Prostate gland (tissue), 2 donors: ENCODE results near the gene KCNK16. TPM values are rescaled to one million over a fixed set of nuclear protein-coding genes. Genes with fewer than 3 reads are reported as not detected.
A peak's percentile ranks its signal among the peaks of the same experiment; 100 is the strongest.

Experiments
- DNase-seq: peaks from one replicate; pipeline ENCODE4 v3.0.0-alpha.2; 2019; ENCODE audit warnings: low spot score
- H3K27ac ChIP-seq, 2 donors: fragments of 200-600 bp; sonication (generic); 2 replicates each; pipeline ENCODE4 v1.5.1; 2017 to 2019
- H3K27me3 ChIP-seq: fragments of 200-600 bp; sonication (generic); replicated peaks from 2 replicates; pipeline ENCODE4 v1.5.1; 2019; ENCODE audit not compliant: insufficient read depth
- H3K36me3 ChIP-seq, 2 donors: fragments of 200-600 bp; sonication (generic); 1 replicate in 1 of 2; 2 replicates in 1 of 2; pipeline versions ENCODE4 v1.5.1 to v1.8.1; 2017 to 2019
- H3K4me1 ChIP-seq: fragments of 200-600 bp; sonication (generic); replicated peaks from 2 replicates; pipeline ENCODE4 v1.5.1; 2019
- H3K4me3 ChIP-seq, 2 donors: fragments of 200-600 bp; sonication (generic); 2 replicates each; pipeline ENCODE4 v1.5.1; 2017 to 2019
- H3K9me3 ChIP-seq: fragments of 200-600 bp; sonication (generic); 2 replicates; pipeline ENCODE4 v1.5.1; 2017
- CTCF ChIP-seq, 4 experiments: fragments of 200-600 bp in 2 of 4; fragments of 450-650 bp in 2 of 4; sonication (generic) in 2 of 4; IDR thresholded peaks; 1 replicate in 3 of 4; 2 replicates in 1 of 4; pipeline ENCODE4 v1.5.1; 2016 to 2019; ENCODE audit warnings: antibody characterized with exemption in 4 of 4, mild to moderate bottlenecking in 2 of 4, moderate library complexity in 2 of 4
- POLR2A ChIP-seq: fragments of 450-650 bp; IDR thresholded peaks from one replicate; pipeline ENCODE4 v1.6.1; 2016; ENCODE audit warnings: antibody characterized with exemption, mild to moderate bottlenecking
- POLR2AphosphoS5 ChIP-seq: sonication (generic); formaldehyde crosslinking; IDR thresholded peaks from one replicate; pipeline ENCODE4 v1.6.1; 2017; ENCODE audit warnings: antibody characterized with exemption
- WGBS: methylation state at CpG from one replicate; pipeline ENCODE4 v1.1.5; 2018; 5-methylcytosine and 5-hydroxymethylcytosine counted together
- intact Hi-C: fragments of 100-400 bp; cut with DNase I; formaldehyde crosslinking; loops from one replicate; pipeline ENCODE4 v1.14.2; 2022
- total RNA-seq, 2 donors: library from RNA; depleted of rRNA; stranded (reverse); fragments of >200 nt; gene quantifications; one replicate each; pipeline ENCODE4 v1.1.0, GENCODE V29; 2016

Gene KCNK16
- total RNA-seq, 2 donors from 2014 or later = not detected

GRCh38 chr6:39317256-39317655 lies 5.2 kb downstream of the KCNK16 start:
- Histone ChIP-seq H3K4me1 (peaks cover 4% of the 10 kb centered on the region), H3K4me3 (no peak overlapping the region), H3K36me3 (no peaks in the 10 kb centered on the region), H3K9me3 (no peaks in the 10 kb centered on the region), H3K27ac (no peak overlapping the region), H3K27me3 (peaks cover 9% of the 10 kb centered on the region)
- no peak for TF ChIP-seq POLR2A
- TF ChIP-seq POLR2AphosphoS5 = no peak
- no peak for TF ChIP-seq CTCF (IDR thresholded peaks at IDR 0.05)
- intact Hi-C loops = no loop called here
- no peak for DNase-seq
- 80% methylated on average over 2 of the region's 3 CpGs for WGBS

- 23% methylated on average over 28 of the region's 28 CpGs for WGBS
- TF ChIP-seq CTCF (IDR thresholded peaks at IDR 0.05) (no peak), POLR2AphosphoS5 (no peak), POLR2A (no peak)
- H3K4me3 ChIP-seq = peak within 1 kb of the TSS; percentile 13 to 20
Observed at GRCh38 chr6:39314273-39314795, 8.2 kb downstream of the KCNK16 start, which contains the start of gene KCNK17. KCNK17 (minus strand) TSS chr6:39314419; CDS start chr6:39314320, 99 bp downstream.

GRCh38 chr6:39313526-39314272 lies 8.8 kb downstream of the KCNK16 start:
- TF ChIP-seq CTCF (IDR thresholded peaks at IDR 0.05) (no peak), POLR2AphosphoS5 (no peak), POLR2A (no peak)
- Histone ChIP-seq H3K36me3 (no peaks in the 10 kb centered on the region), H3K27me3 (peaks cover 9% of the 10 kb centered on the region), H3K4me3 (peak overlapping the region; percentile 13 to 20), H3K4me1 (peaks cover 4% of the 10 kb centered on the region), H3K9me3 (no peaks in the 10 kb centered on the region), H3K27ac (no peak overlapping the region)
- intact Hi-C loops = no loop called here
- WGBS = under 1% methylated on average over 62 of the region's 80 CpGs
- DNase-seq = no peak

More at GRCh38 chr6:39314273-39314795, 8.2 kb downstream of the KCNK16 start, which contains the start of gene KCNK17:
- Histone ChIP-seq H3K9me3 (no peaks in the 10 kb centered on the region), H3K4me1 (peaks cover 4% of the 10 kb centered on the region), H3K36me3 (no peaks in the 10 kb centered on the region), H3K27me3 (peaks cover 9% of the 10 kb centered on the region), H3K27ac (no peak within 1 kb of the TSS)
- DNase-seq = no peak
- intact Hi-C loops = no loop called here

- WGBS = 13% methylated on average over 45 of the region's 45 CpGs
- H3K4me3 ChIP-seq = peak overlapping the region; percentile 13 to 20
- H3K36me3 ChIP-seq = no peaks in the 10 kb centered on the region
- peaks cover 4% of the 10 kb centered on the region for H3K4me1 ChIP-seq
- no peak overlapping the region for H3K27ac ChIP-seq
- DNase-seq = no peak
- TF ChIP-seq CTCF (IDR thresholded peaks at IDR 0.05) (no peak), POLR2A (no peak), POLR2AphosphoS5 (no peak)
- no peaks in the 10 kb centered on the region for H3K9me3 ChIP-seq
- peaks cover 9% of the 10 kb centered on the region for H3K27me3 ChIP-seq
- intact Hi-C loops = no loop called here
Observed at GRCh38 chr6:39312912-39313525, 9.5 kb downstream of the KCNK16 start.
